ENCODE measurements around the gene ZIC5.

DNA sequence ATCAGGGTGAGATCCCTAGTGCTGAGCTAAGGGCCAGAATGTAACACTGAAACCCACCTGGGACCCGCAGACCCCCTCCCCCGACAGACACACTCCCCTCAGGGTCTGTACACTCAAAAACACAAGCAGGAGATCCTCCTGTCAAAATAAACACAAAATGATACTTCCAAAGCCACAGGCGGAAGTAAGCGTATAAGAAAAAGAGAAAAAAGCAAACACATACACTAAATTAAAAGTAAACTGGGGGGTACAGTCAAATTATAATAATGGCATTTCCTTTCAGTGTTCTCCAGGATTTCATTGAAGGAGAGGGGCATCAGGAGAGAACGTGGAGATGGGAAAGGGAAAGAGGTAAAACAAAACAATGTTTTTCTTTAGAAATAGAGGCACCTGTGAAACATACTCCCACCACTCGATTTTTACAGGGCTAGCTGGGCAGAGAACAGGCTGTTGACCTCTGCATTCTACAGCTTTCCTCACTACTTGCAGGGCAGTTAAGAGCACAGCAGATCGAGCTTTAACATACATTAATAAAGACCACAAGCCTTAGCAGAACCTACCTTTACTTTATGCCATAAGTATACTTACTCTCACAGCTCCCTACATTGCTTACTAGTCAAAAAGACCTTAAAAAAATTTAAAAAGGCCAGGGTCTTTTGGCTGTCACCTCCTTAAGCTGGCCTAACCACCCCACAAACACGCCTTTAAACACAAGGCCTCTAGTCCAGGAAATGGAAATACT lies 5.3 kb downstream of the ZIC5 start:
- no peak for TF ChIP-seq CTCF (conservative IDR thresholded peaks at IDR 0.05; ENCODE audit: low read length)
- TF ChIP-seq EZH2phosphoT487 (IDR thresholded peaks at IDR 0.05; ENCODE audit: borderline replicate concordance): no peak

All from Loucy (cell line).